Uterus (tissue), 4 donors: ENCODE measurements around the gene PLCB3. TPM values are rescaled to one million over a fixed set of nuclear protein-coding genes. Genes with fewer than 3 reads are reported as not detected.

Experiments
- DNase-seq, 2 donors: peaks; one replicate each; pipeline ENCODE4 v3.0.0-alpha.2; 2019 to 2020
- H3K27ac ChIP-seq, 2 donors: fragments of 200-600 bp; sonication (generic); 1 replicate in 1 of 2; 2 replicates in 1 of 2; pipeline ENCODE4 v1.5.1; 2016 to 2018
- H3K27me3 ChIP-seq, 2 donors: fragments of 200-600 bp; sonication (generic); one replicate each; pipeline ENCODE4 v1.5.1; 2018 to 2019; ENCODE audit warnings: control low read depth in 1 of 2
- H3K36me3 ChIP-seq, 2 donors: fragments of 200-600 bp; sonication (generic); one replicate each; pipeline ENCODE4 v1.5.1; 2019; ENCODE audit warnings: control low read depth in 1 of 2
- H3K4me1 ChIP-seq, 2 donors: fragments of 200-600 bp; sonication (generic); one replicate each; pipeline ENCODE4 v1.5.1; 2018 to 2019; ENCODE audit warnings: control low read depth in 1 of 2
- H3K4me3 ChIP-seq, 2 donors: fragments of 200-600 bp; sonication (generic); 1 replicate in 1 of 2; 2 replicates in 1 of 2; pipeline ENCODE4 v1.5.1; 2018 to 2019; ENCODE audit warnings: mild to moderate bottlenecking in 1 of 2
- H3K9me3 ChIP-seq, 2 donors: fragments of 200-600 bp; sonication (generic); one replicate each; pipeline ENCODE4 v1.5.1; 2019; ENCODE audit warnings: control low read depth in 1 of 2
- CTCF ChIP-seq, 4 experiments: fragments of 200-600 bp in 2 of 4; fragments of 450-650 bp in 2 of 4; sonication (generic) in 2 of 4; IDR thresholded peaks; one replicate each; pipeline ENCODE4 v1.5.1; 2016 to 2019; ENCODE audit warnings: antibody characterized with exemption in 4 of 4, mild to moderate bottlenecking in 2 of 4, moderate library complexity in 1 of 4
- POLR2A ChIP-seq, 2 donors: fragments of 450-650 bp; IDR thresholded peaks; one replicate each; pipeline ENCODE4 v1.6.1; 2016; ENCODE audit warnings: antibody characterized with exemption in 2 of 2, mild to moderate bottlenecking in 1 of 2, moderate library complexity in 1 of 2
- intact Hi-C: fragments of 100-400 bp; cut with DNase I; formaldehyde crosslinking; loops from one replicate; pipeline ENCODE4 v1.15.1; 2023; ENCODE audit warnings: low total_unique reads
- total RNA-seq, 4 donors: library from RNA; depleted of rRNA in 3 of 4; stranded (reverse); fragments of >200 nt in 3 of 4; gene quantifications; one replicate each; pipeline versions ENCODE4 v1.1.0 to v1.2.4, GENCODE V29; 2014 to 2023
- donor health status: DM: yes; HTN: yes; CAD: no.

The PLCB3 gene
- 10 to 100 TPM in 3 of 4 donors, 1 to 10 TPM in 1; 10.0 to 39.5 (median 21.8) TPM for total RNA-seq

- H3K27ac ChIP-seq, result peak within 1 kb of the TSS; percentile 63 to 75
- TF ChIP-seq CTCF (IDR thresholded peaks at IDR 0.05) (peak; percentile 70 to 95 (median 85)), POLR2A (IDR thresholded peaks at IDR 0.05) (peak; percentile 82)
- intact Hi-C loops, result no loop called here
Measured at GRCh38 chr11:64251016-64251752, at the start of gene PLCB3. Gene PLCB3 (plus strand): TSS chr11:64251530. CDS start chr11:64251650, 120 bp downstream.

GRCh38 chr11:64201543-64201942 lies 49.8 kb upstream of the PLCB3 start:
- H3K27ac ChIP-seq, result no peak overlapping the region
- H3K36me3 ChIP-seq, result no peaks in the 10 kb centered on the region
- no peaks in the 10 kb centered on the region for H3K4me1 ChIP-seq
- no peak overlapping the region for H3K4me3 ChIP-seq
- no peak for DNase-seq
- intact Hi-C loops, result no loop called here
- no peaks in the 10 kb centered on the region for H3K27me3 ChIP-seq
- TF ChIP-seq CTCF (IDR thresholded peaks at IDR 0.05), result no peak
- no peak for TF ChIP-seq POLR2A (IDR thresholded peaks at IDR 0.05)
- H3K9me3 ChIP-seq, result no peaks in the 10 kb centered on the region

More at GRCh38 chr11:64251016-64251752, at the start of gene PLCB3:
- Histone ChIP-seq H3K27me3 (no peaks in the 10 kb centered on the region), H3K4me3 (peak within 1 kb of the TSS; percentile 82 to 88), H3K9me3 (no peaks in the 10 kb centered on the region), H3K36me3 (no peaks in the 10 kb centered on the region), H3K4me1 (peaks cover 0 to 16% of the 10 kb centered on the region in 2 donors)
- DNase-seq, result peak in 1 of 2 donors; percentile 70

GRCh38 chr11:64202992-64203391 lies 48.3 kb upstream of the PLCB3 start:
- no peak overlapping the region for H3K4me3 ChIP-seq
- no peak for DNase-seq
- H3K27ac ChIP-seq, result no peak overlapping the region
- no peak for TF ChIP-seq CTCF (IDR thresholded peaks at IDR 0.05)
- no peak for TF ChIP-seq POLR2A (IDR thresholded peaks at IDR 0.05)
- H3K36me3 ChIP-seq, result no peaks in the 10 kb centered on the region
- intact Hi-C loops, result no loop called here
- no peaks in the 10 kb centered on the region for H3K9me3 ChIP-seq
- no peaks in the 10 kb centered on the region for H3K4me1 ChIP-seq
- no peaks in the 10 kb centered on the region for H3K27me3 ChIP-seq

GRCh38 chr11:64203421-64204079 lies 47.8 kb upstream of the PLCB3 start:
- intact Hi-C loops, result no loop called here
- H3K4me3 ChIP-seq, result no peak overlapping the region
- TF ChIP-seq POLR2A (IDR thresholded peaks at IDR 0.05), result no peak
- no peak for TF ChIP-seq CTCF (IDR thresholded peaks at IDR 0.05)
- no peaks in the 10 kb centered on the region for H3K9me3 ChIP-seq
- H3K36me3 ChIP-seq, result no peaks in the 10 kb centered on the region
- peak overlapping the region in 1 of 2 donors; percentile 28 for H3K27ac ChIP-seq
- H3K4me1 ChIP-seq, result no peaks in the 10 kb centered on the region
- H3K27me3 ChIP-seq, result no peaks in the 10 kb centered on the region
- no peak for DNase-seq

DNA sequence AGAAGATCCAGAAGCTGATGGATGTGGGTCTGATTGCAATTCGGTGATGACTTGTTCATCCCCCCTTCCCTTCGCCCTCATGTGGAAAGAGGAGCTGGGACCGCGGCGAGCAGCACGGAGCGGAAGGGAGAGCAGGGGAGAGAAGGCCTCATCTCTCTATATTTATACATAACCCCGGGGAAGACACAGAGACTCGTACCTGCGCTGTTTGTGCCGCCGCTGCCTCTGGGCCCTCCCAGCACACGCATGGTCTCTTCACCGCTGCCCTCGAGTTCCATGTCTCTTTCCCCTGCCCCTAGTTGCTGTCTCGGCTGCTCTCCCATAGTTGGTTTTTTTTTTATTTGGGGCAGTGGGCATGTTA lies 47.3 kb upstream of the PLCB3 start:
- intact Hi-C loops, result no loop called here

More for the DNA sequence above, 47.3 kb upstream of the PLCB3 start:
- no peaks in the 10 kb centered on the region for H3K27me3 ChIP-seq
- no peaks in the 10 kb centered on the region for H3K36me3 ChIP-seq
- H3K4me3 ChIP-seq, result no peak overlapping the region
- H3K9me3 ChIP-seq, result no peaks in the 10 kb centered on the region
- H3K27ac ChIP-seq, result peak overlapping the region in 1 of 2 donors; percentile 28
- TF ChIP-seq CTCF (IDR thresholded peaks at IDR 0.05) (no peak), POLR2A (IDR thresholded peaks at IDR 0.05) (no peak)
- no peaks in the 10 kb centered on the region for H3K4me1 ChIP-seq
- DNase-seq, result no peak
